HG02763 (cell line): Measurements from ENCODE around the gene MYCT1.

ENCODE experiments used
- ATAC-seq: cut with Tn5 transposase; IDR thresholded peaks from one replicate; pipeline ENCODE4 v1.9.1; 2021; ENCODE audit warnings: mild to moderate bottlenecking, moderate library complexity; ENCODE audit not compliant: unreplicated experiment

MYCT1 gene

GRCh38 chr6:152720974-152721373 lies 23.3 kb downstream of the MYCT1 start:
- ATAC-seq = no peak

GRCh38 chr6:152721956-152722355 lies 24.3 kb downstream of the MYCT1 start:
- no peak for ATAC-seq

GRCh38 chr6:152723398-152723797 lies 25.7 kb downstream of the MYCT1 start:
- ATAC-seq = no peak

- no peak for ATAC-seq
These were observed 28.6 kb downstream of the MYCT1 start for GRCh38 chr6:152726313-152726712.

- no peak for ATAC-seq
These were observed 29.8 kb downstream of the MYCT1 start for GRCh38 chr6:152727507-152727906.

- ATAC-seq = no peak
These were observed 36.9 kb downstream of the MYCT1 start for GRCh38 chr6:152734630-152735029.

GRCh38 chr6:152736687-152737273 lies 39.1 kb downstream of the MYCT1 start:
- ATAC-seq = no peak

- ATAC-seq = no peak
These were observed 47.9 kb downstream of the MYCT1 start for GRCh38 chr6:152745509-152746171.

- ATAC-seq = no peak
These were observed 48.5 kb downstream of the MYCT1 start for GRCh38 chr6:152746172-152746553.

GRCh38 chr6:152748843-152749242 lies 51.1 kb downstream of the MYCT1 start:
- ATAC-seq = no peak

- no peak for ATAC-seq
These were observed 51.6 kb downstream of the MYCT1 start for GRCh38 chr6:152749336-152749735.

GRCh38 chr6:152750694-152751093 lies 53.0 kb downstream of the MYCT1 start, which contains the start of gene VIP:
Gene VIP, plus strand, starts transcription at chr6:152750797. Its CDS starts 1,381 bp downstream, at chr6:152752178.
- no peak for ATAC-seq

GRCh38 chr6:152765331-152765730 lies 67.6 kb downstream of the MYCT1 start:
- no peak for ATAC-seq

GRCh38 chr6:152769159-152769558 lies 71.5 kb downstream of the MYCT1 start:
- ATAC-seq = no peak

- no peak for ATAC-seq
These were observed 72.3 kb downstream of the MYCT1 start for GRCh38 chr6:152769993-152770392.

- no peak for ATAC-seq
These were observed 73.5 kb downstream of the MYCT1 start for GRCh38 chr6:152771061-152771687.
